ENCODE measurements around the gene FOXN3.

GRCh38 chr14:89180546-89180945, 236.5 kb downstream of the FOXN3 start:
- TF ChIP-seq POLR2AphosphoS5 (IDR thresholded peaks at IDR 0.05) = no peak
- TF ChIP-seq, protein P1, sequence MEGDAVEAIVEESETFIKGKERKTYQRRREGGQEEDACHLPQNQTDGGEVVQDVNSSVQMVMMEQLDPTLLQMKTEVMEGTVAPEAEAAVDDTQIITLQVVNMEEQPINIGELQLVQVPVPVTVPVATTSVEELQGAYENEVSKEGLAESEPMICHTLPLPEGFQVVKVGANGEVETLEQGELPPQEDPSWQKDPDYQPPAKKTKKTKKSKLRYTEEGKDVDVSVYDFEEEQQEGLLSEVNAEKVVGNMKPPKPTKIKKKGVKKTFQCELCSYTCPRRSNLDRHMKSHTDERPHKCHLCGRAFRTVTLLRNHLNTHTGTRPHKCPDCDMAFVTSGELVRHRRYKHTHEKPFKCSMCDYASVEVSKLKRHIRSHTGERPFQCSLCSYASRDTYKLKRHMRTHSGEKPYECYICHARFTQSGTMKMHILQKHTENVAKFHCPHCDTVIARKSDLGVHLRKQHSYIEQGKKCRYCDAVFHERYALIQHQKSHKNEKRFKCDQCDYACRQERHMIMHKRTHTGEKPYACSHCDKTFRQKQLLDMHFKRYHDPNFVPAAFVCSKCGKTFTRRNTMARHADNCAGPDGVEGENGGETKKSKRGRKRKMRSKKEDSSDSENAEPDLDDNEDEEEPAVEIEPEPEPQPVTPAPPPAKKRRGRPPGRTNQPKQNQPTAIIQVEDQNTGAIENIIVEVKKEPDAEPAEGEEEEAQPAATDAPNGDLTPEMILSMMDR (IDR thresholded peaks at IDR 0.05 in 8 of 11, conservative IDR thresholded peaks at IDR 0.05 in 3 of 11) = no peak
